Heart left ventricle (tissue), 13 donors: Measurements from ENCODE around the gene PAF1.

Experiments used
- POLR2A ChIP-seq, 2 donors: fragments of 450-650 bp; IDR thresholded peaks; one replicate each; pipeline ENCODE4 v1.6.1; 2017; ENCODE audit warnings: antibody characterized with exemption in 2 of 2, mild to moderate bottlenecking in 2 of 2, moderate library complexity in 2 of 2
- TF ChIP-seq, protein P1 (sequence below), 12 donors: fragments of 200-600 bp; sonication (generic) in 4 of 12; IDR thresholded peaks; one replicate each; pipeline versions ENCODE4 v1.5.0 to v1.8.0; 2018 to 2022; ENCODE audit warnings: antibody characterized with exemption in 12 of 12, mild to moderate bottlenecking in 5 of 12
- donor health status: ischemic (EF 13 %, LVEDD 7.1; RV severe dilation, severe dysfunction).
- donor health status: DM: no; HTN: yes; CAD: no.
- donor health status: DM: no; HTN: no; CAD: no.
- donor health status: ischemic (EF 25% LVEDD 6.9; RV normal size, moderate dysfunction).
- donor health status: ischemic (EF 25% LVEDD 5.7; RV mildly dilated, moderate dysfunction).
- donor health status: ischemic (EF 35%, LVEDD 5.7; RV mildly dilated, moderate dysfunction).
- donor health status: nonischemic (EF 11% LVEDD 7.7; RV severe dilation, severe dysfunction).
- donor health status: DM: yes; HTN: yes; CAD: no.
- donor health status: PGD.
- donor health status: ischemic (EF 29% LVEDD 5.4; RV normal size, mild dysfunction).
- donor health status: nonischemic (EF 23%, LVEDD 6.1; RV moderate dilation, normal function).

DNA sequence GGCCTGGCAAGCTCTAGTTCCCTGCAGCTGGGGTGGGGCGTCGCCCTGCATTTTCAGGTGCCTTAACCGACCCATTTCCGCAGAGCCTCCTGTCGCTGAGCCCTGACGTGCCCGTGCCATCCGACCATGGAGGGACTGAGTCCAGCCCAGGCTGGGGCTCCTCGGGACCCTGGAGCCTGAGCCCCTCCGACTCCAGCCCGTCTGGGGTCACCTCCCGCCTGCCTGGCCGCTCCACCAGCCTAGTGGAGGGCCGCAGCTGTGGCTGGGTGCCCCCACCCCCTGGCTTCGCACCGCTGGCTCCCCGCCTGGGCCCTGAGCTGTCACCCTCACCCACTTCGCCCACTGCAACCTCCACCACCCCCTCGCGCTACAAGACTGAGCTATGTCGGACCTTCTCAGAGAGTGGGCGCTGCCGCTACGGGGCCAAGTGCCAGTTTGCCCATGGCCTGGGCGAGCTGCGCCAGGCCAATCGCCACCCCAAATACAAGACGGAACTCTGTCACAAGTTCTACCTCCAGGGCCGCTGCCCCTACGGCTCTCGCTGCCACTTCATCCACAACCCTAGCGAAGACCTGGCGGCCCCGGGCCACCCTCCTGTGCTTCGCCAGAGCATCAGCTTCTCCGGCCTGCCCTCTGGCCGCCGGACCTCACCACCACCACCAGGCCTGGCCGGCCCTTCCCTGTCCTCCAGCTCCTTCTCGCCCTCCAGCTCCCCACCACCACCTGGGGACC is 16.9 kb upstream of the PAF1 start:
- TF ChIP-seq, protein P1, sequence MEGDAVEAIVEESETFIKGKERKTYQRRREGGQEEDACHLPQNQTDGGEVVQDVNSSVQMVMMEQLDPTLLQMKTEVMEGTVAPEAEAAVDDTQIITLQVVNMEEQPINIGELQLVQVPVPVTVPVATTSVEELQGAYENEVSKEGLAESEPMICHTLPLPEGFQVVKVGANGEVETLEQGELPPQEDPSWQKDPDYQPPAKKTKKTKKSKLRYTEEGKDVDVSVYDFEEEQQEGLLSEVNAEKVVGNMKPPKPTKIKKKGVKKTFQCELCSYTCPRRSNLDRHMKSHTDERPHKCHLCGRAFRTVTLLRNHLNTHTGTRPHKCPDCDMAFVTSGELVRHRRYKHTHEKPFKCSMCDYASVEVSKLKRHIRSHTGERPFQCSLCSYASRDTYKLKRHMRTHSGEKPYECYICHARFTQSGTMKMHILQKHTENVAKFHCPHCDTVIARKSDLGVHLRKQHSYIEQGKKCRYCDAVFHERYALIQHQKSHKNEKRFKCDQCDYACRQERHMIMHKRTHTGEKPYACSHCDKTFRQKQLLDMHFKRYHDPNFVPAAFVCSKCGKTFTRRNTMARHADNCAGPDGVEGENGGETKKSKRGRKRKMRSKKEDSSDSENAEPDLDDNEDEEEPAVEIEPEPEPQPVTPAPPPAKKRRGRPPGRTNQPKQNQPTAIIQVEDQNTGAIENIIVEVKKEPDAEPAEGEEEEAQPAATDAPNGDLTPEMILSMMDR (IDR thresholded peaks at IDR 0.05): no peak
- peak in 1 of 2 donors; percentile 4 for TF ChIP-seq POLR2A (IDR thresholded peaks at IDR 0.05)
